Ishikawa (cell line): Measurements from ENCODE around the gene MACROD2.

ENCODE experiments used
- CEBPB ChIP-seq: IDR thresholded peaks from 2 replicates; pipeline ENCODE4 v1.6.1; 2012
- CREB1 ChIP-seq: IDR thresholded peaks from 2 replicates; pipeline ENCODE4 v1.6.1; 2012; ENCODE audit warnings: low read depth
- EGR1 ChIP-seq: IDR thresholded peaks from 2 replicates; pipeline ENCODE4 v1.6.1; 2012
- EP300 ChIP-seq: IDR thresholded peaks from 2 replicates; pipeline ENCODE4 v1.6.1; 2012; ENCODE audit warnings: borderline replicate concordance
- FOXM1 ChIP-seq: IDR thresholded peaks from 2 replicates; pipeline ENCODE4 v1.6.1; 2012; ENCODE audit warnings: low read depth, borderline replicate concordance
- NFIC ChIP-seq: IDR thresholded peaks from 2 replicates; pipeline ENCODE4 v1.6.1; 2012
- RAD21 ChIP-seq: IDR thresholded peaks from 2 replicates; pipeline ENCODE4 v1.6.1; 2012; ENCODE audit warnings: low read depth
- TAF1 ChIP-seq: IDR thresholded peaks from 2 replicates; pipeline ENCODE4 v1.6.1; 2012; ENCODE audit warnings: low read depth, mild to moderate bottlenecking
- TCF12 ChIP-seq: IDR thresholded peaks from 2 replicates; pipeline ENCODE4 v1.6.1; 2012; ENCODE audit warnings: low read depth
- TEAD4 ChIP-seq: IDR thresholded peaks from 2 replicates; pipeline ENCODE4 v1.6.1; 2012
- YY1 ChIP-seq: IDR thresholded peaks from 2 replicates; pipeline ENCODE4 v1.6.1; 2012; ENCODE audit warnings: low read depth
- TF ChIP-seq, protein P1 (sequence below): IDR thresholded peaks from 2 replicates; pipeline ENCODE4 v1.6.1; 2012; ENCODE audit warnings: low read depth, mild to moderate bottlenecking
- TF ChIP-seq, protein P2 (sequence below): IDR thresholded peaks from 2 replicates; pipeline ENCODE4 v1.6.1; 2012
- TF ChIP-seq, protein P3 (sequence below): IDR thresholded peaks from 2 replicates; pipeline ENCODE4 v1.6.1; 2012

DNA sequence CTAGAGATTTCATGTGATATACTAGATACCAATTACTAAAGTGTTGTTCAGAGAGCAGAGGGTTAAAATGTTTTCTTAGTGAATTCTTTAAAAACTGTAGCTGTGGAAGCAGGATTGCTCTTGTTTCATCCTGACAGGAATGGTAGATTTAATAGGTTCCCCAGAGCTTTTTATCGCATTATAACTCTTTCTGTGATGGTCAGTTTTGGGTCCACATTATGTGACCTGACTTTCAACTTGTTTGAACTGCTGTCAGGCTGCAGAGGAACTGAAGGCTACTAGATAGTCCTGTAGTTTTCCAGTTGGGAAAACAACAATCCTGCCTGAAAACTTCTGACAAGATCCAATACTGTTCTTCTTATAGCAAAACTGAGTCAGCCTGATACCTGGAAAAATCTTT lies 671.4 kb downstream of the MACROD2 start:
- TF ChIP-seq CREB1 (no peak), CEBPB (no peak), FOXM1 (no peak), NFIC (no peak), EP300 (no peak), EGR1 (no peak), RAD21 (no peak), TAF1 (no peak), YY1 (no peak), TEAD4 (no peak), TCF12 (no peak)
- TF ChIP-seq, protein P1, sequence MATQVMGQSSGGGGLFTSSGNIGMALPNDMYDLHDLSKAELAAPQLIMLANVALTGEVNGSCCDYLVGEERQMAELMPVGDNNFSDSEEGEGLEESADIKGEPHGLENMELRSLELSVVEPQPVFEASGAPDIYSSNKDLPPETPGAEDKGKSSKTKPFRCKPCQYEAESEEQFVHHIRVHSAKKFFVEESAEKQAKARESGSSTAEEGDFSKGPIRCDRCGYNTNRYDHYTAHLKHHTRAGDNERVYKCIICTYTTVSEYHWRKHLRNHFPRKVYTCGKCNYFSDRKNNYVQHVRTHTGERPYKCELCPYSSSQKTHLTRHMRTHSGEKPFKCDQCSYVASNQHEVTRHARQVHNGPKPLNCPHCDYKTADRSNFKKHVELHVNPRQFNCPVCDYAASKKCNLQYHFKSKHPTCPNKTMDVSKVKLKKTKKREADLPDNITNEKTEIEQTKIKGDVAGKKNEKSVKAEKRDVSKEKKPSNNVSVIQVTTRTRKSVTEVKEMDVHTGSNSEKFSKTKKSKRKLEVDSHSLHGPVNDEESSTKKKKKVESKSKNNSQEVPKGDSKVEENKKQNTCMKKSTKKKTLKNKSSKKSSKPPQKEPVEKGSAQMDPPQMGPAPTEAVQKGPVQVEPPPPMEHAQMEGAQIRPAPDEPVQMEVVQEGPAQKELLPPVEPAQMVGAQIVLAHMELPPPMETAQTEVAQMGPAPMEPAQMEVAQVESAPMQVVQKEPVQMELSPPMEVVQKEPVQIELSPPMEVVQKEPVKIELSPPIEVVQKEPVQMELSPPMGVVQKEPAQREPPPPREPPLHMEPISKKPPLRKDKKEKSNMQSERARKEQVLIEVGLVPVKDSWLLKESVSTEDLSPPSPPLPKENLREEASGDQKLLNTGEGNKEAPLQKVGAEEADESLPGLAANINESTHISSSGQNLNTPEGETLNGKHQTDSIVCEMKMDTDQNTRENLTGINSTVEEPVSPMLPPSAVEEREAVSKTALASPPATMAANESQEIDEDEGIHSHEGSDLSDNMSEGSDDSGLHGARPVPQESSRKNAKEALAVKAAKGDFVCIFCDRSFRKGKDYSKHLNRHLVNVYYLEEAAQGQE = no peak
- TF ChIP-seq, protein P2, sequence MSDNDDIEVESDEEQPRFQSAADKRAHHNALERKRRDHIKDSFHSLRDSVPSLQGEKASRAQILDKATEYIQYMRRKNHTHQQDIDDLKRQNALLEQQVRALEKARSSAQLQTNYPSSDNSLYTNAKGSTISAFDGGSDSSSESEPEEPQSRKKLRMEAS = no peak
- TF ChIP-seq, protein P3, sequence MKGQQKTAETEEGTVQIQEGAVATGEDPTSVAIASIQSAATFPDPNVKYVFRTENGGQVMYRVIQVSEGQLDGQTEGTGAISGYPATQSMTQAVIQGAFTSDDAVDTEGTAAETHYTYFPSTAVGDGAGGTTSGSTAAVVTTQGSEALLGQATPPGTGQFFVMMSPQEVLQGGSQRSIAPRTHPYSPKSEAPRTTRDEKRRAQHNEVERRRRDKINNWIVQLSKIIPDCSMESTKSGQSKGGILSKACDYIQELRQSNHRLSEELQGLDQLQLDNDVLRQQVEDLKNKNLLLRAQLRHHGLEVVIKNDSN = no peak
